Subcutaneous abdominal adipose tissue (tissue), 5 donors: Measurements from ENCODE around the gene RGL2.

Experiments
- H3K27ac ChIP-seq: one replicate; pipeline ENCODE4 v1.7.0; 2013; ENCODE audit warnings: low read depth, mild to moderate bottlenecking, inconsistent platforms, low read length, moderate library complexity
- H3K27me3 ChIP-seq, 5 donors: one replicate each; pipeline ENCODE4 v1.7.0; 2013; ENCODE audit warnings: low read length in 5 of 5, inconsistent platforms in 1 of 5; ENCODE audit not compliant: control insufficient read depth in 5 of 5, insufficient read depth in 4 of 5
- H3K36me3 ChIP-seq, 5 donors: one replicate each; pipeline ENCODE4 v1.7.0; 2013; ENCODE audit warnings: low read length in 5 of 5; ENCODE audit not compliant: control insufficient read depth in 5 of 5, insufficient read depth in 5 of 5
- H3K4me1 ChIP-seq, 5 donors: one replicate each; pipeline ENCODE4 v1.7.0; 2013; ENCODE audit warnings: low read length in 5 of 5, mild to moderate bottlenecking in 3 of 5, moderate library complexity in 1 of 5; ENCODE audit not compliant: control insufficient read depth in 5 of 5, insufficient read depth in 5 of 5
- H3K4me3 ChIP-seq, 5 donors: one replicate each; pipeline ENCODE4 v1.7.0; 2013; ENCODE audit warnings: low read length in 5 of 5, low read depth in 1 of 5
- H3K9ac ChIP-seq, 5 donors: one replicate each; pipeline ENCODE4 v1.7.0; 2013; ENCODE audit warnings: low read length in 5 of 5, mild to moderate bottlenecking in 4 of 5, moderate library complexity in 3 of 5
- H3K9me3 ChIP-seq, 5 donors: one replicate each; pipeline ENCODE4 v1.7.0; 2013; ENCODE audit warnings: low read length in 5 of 5; ENCODE audit not compliant: control insufficient read depth in 5 of 5
- donor health status: healthy.
- donor health status: healthy.
- donor health status: healthy.
- donor health status: healthy.
- donor health status: healthy.

RGL2 gene

DNA sequence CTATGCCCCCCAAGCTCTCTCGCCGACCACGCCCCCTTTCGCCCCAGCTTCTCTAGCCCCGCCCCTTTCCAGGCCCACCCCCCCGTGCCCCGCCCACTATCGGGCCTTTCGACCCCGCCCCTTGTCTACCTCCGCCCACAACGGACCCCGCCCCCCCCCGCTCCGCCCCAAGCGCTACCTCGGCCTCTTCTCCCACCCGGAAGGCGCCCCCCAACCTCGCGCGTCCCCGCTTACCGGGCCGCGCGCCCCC is 18.6 kb upstream of the RGL2 start:
- H3K27me3 ChIP-seq, result no peaks in the 10 kb centered on the region
- no peak overlapping the region for H3K9ac ChIP-seq
- peak overlapping the region; percentile 96 for H3K27ac ChIP-seq
- peak overlapping the region; percentile 51 to 85 (median 60) for H3K4me3 ChIP-seq
- H3K9me3 ChIP-seq, result no peaks in the 10 kb centered on the region
- peaks cover 19 to 81% (median 76%) of the 10 kb centered on the region in 5 donors for H3K4me1 ChIP-seq
- H3K36me3 ChIP-seq, result peaks cover 0 to 34% (median 30%) of the 10 kb centered on the region in 5 donors

DNA sequence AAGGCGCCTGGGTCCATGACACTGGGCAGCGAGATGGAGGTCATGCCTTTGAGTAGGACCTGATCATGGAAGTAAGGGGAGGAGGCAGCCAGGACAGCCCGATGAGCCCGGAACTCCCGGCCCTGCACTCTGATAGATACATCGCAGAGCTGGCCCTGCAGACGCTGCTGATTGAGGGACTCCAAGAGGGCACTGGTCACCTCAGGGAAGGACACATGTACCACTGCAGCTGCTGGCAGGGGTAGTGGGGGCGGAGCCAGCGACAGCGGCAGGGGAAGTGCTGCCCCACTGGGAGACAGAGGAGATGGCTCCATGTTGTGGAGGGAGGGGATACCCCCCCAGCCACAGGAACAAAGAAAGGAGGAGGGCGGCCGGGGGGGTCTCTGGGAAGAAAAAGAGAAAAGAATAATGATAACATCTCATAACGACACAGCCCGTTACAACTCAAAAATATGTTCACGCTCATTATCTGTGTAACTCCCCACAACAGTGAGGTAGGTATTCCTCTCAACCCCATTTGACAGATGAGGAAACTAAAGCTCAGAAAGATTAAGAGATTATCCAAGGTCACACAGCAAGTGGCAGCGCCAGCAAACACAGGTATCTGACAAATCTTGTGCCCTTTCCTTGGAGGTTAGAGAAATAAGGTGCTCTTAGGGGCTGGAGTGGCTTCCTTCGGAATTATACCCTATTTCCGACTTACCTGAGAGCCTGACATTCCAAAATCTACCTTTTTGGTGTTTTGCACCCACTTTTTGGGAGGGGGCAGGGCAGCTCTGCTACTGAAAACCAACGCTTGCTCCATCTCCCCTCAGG is 18.1 kb upstream of the RGL2 start:
- Histone ChIP-seq H3K4me1 (peaks cover 21 to 81% (median 76%) of the 10 kb centered on the region in 5 donors), H3K9ac (no peak overlapping the region), H3K9me3 (no peaks in the 10 kb centered on the region), H3K4me3 (peak overlapping the region; percentile 51 to 62 (median 52)), H3K27ac (peak overlapping the region; percentile 96), H3K36me3 (peaks cover 0 to 34% (median 30%) of the 10 kb centered on the region in 5 donors), H3K27me3 (no peaks in the 10 kb centered on the region)

DNA sequence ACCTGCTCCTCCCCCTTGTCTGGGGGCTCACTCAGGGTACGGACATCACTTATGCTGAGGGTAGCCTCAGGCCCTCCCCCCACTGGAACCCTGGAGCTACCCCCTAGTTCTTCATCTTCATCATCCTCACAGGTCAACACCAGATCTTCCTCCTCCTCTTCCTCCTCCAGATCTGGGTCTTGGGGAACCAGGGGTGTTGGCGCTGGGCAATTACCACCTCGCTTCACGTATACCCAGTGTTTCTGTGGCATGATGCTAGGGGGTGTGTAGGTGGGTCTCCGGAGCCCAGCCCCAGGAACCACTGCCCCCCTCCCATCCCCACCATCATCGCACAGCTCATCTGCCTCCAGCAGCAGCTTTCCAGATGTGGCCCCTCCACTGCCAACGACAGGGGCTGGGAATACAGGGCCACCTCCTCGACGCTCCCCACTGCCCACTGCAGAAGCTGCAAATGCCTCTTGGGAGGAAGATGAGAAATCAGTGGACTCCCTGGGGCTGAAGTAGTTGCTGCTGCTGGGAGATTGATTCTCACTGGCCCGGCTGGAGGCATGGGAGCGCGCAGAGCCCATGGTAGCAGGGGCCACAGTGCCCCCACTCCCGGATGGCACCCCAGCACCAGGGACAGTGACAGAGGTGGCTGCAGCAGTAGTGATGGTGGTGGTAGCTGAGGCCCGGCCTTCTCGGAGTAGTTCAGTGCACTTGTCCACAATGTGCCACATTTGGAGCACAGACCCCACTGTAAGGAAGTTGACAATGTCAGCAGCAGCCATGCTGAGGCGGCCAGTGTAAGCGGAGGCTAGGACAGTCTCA is 17.3 kb upstream of the RGL2 start:
- H3K9me3 ChIP-seq, result no peaks in the 10 kb centered on the region
- H3K4me1 ChIP-seq, result peaks cover 21 to 75% (median 72%) of the 10 kb centered on the region in 5 donors
- no peak overlapping the region for H3K9ac ChIP-seq
- H3K27ac ChIP-seq, result peak overlapping the region; percentile 96
- no peaks in the 10 kb centered on the region for H3K27me3 ChIP-seq
- H3K36me3 ChIP-seq, result peaks cover 0 to 32% (median 28%) of the 10 kb centered on the region in 5 donors
- no peak overlapping the region for H3K4me3 ChIP-seq

DNA sequence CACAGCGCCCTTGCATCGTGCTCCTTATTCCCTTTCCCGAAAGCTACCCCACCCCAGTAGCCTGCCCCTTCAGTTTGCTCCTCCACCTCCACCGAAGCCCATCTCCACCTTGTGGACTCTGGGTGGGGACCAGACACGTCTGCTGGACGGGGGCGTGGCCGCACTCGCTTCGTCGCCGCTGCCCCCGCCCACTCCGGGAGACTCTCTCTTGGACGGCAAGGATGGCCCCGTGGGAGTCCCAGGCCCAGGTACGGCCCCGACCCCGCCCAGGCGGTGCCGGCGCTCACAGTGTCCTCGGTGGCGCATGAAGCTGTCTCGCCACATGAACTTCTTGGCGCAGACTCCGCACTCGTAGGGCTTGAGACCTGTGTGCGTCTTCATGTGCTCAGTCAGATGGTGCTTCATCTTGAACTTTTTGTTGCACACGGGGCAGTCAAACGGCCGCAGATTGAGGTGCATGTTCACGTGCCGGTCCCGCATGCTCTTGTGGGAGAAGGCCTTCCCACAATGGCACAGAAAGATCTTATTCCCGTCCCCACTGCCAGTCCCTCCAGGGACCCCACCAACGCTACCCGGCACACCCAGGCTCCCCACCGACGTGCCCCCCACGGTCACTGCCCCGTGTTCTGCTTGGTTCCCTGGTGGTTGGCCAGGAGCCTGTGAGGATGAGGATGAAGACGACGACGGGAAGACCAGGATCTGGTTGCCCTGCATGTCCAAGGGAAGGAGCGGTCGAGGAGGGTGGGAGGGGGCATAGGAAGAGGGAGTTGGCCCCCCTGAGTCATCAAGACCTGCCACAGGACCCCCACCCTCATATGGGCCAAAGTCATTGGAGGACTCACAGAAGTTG is 16.4 kb upstream of the RGL2 start:
- Histone ChIP-seq H3K27ac (peak overlapping the region; percentile 96), H3K4me3 (peak overlapping the region; percentile 92 to 99 (median 94)), H3K9me3 (no peaks in the 10 kb centered on the region), H3K9ac (peak overlapping the region in 1 of 5 donors; percentile 51), H3K36me3 (peaks cover 0 to 28% (median 21%) of the 10 kb centered on the region in 5 donors), H3K27me3 (no peaks in the 10 kb centered on the region), H3K4me1 (peaks cover 17 to 67% (median 64%) of the 10 kb centered on the region in 5 donors)

DNA sequence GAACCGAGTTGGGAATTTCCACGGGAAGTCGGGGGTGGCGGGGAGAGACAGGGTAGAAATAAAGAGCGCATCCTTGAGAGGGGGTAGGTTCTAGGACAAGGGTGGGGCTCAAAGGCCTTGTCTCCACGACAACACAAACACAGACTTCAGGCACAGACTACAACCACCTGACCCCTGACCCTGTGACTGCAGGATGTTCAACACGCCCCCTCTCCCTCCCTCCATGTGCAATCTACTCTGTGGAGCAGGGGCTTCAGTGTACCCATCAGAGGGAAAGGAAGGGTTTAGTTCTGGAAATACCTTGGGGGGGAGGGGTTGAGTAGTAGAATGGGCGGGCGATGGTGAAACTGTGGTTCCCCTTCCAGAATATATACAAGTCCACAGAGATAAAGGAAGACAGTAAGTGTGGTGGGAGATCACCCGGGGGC is 15.8 kb upstream of the RGL2 start:
- H3K9me3 ChIP-seq, result no peaks in the 10 kb centered on the region
- peak overlapping the region in 3 of 5 donors; percentile 51 to 97 (median 56) for H3K9ac ChIP-seq
- H3K36me3 ChIP-seq, result peaks cover 0 to 22% (median 14%) of the 10 kb centered on the region in 5 donors
- peak overlapping the region; percentile 92 to 99 (median 94) for H3K4me3 ChIP-seq
- peak overlapping the region; percentile 96 for H3K27ac ChIP-seq
- H3K27me3 ChIP-seq, result no peaks in the 10 kb centered on the region
- H3K4me1 ChIP-seq, result peaks cover 13 to 62% (median 58%) of the 10 kb centered on the region in 5 donors

DNA sequence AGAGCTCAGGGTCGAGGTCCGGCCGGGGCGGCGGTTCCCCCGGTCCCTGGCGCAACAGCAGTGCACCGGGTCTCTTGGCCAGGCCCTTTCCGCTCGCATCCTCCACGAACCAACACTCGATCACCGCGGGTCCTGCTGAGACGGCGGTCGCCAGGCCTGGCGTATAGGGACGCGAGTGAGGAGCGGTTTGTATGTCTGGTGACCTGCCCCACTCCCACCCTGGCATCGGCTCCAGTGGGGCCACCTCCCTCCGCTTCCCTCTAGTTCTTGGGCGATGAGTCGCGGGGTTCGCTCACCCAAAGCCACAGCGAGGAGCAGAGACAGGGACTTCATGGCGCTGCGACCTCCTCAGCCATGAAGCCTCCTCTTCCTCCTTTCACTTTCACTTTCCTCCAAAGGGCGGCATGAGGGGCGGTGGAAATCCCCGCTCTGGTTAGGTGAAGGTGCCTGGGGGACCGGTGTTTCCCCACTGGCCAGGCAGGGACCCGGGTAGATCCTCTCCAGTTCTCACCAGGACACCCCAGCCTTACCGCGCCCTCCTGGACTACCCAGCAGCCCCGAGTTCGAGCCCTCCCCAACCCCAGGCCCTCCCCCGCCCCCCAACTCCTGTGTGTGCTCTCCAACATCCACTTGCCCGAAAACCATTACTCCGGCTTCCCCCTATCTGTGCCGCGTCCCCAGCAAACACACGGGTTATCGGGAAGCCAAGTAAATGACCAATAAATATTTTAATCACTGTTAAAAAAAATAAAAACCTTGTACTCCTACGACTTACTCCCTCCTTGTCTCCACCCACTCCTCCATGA is 15.2 kb upstream of the RGL2 start, which contains the start of gene TAPBP:
Gene TAPBP (minus strand): TSS at position 370 of the 806 bp plus-strand sequence. CDS start 37 bp downstream, at position 333.
- peak within 1 kb of the TSS; percentile 92 to 99 (median 94) for H3K4me3 ChIP-seq
- peak within 1 kb of the TSS; percentile 87 to 100 (median 94) for H3K9ac ChIP-seq
- H3K9me3 ChIP-seq, result no peaks in the 10 kb centered on the region
- peaks cover 13 to 57% (median 53%) of the 10 kb centered on the region in 5 donors for H3K4me1 ChIP-seq
- H3K27me3 ChIP-seq, result no peaks in the 10 kb centered on the region
- H3K36me3 ChIP-seq, result peaks cover 0 to 16% (median 8%) of the 10 kb centered on the region in 5 donors
- peak within 1 kb of the TSS; percentile 96 for H3K27ac ChIP-seq

DNA sequence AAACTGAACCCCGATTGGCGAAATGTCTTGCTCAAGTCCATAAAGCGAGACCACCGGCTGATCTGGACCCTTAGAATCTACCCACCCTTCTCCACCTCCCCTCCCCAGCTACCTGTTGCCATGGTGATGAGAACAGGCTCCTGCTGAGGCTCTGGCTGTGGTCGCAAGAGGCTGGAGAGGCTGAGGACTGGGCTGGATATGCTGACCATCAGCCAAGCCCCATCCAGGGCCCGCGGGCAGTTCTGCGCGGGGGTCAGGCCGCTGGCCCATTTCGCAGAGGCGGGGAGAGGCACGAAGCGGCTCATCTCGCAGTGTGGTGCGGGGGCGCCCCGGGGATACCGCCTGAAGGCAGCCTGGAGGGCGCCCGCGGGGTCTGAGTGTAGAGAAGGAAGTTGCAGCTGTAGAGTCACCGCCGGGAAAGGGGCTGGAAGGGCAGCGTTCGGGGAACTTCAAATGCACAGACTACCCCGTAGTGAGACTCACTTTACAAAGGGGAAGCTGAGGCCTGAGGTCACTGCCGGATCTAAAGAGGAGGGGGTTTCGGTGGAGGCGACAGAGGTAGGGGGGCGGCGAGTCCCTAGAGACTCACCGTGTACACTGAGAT is 14.5 kb upstream of the RGL2 start:
- peak overlapping the region; percentile 96 for H3K27ac ChIP-seq
- no peaks in the 10 kb centered on the region for H3K27me3 ChIP-seq
- peaks cover 13 to 50% (median 46%) of the 10 kb centered on the region in 5 donors for H3K4me1 ChIP-seq
- peak overlapping the region; percentile 92 to 99 (median 94) for H3K4me3 ChIP-seq
- H3K9ac ChIP-seq, result peak overlapping the region; percentile 87 to 100 (median 94)
- H3K36me3 ChIP-seq, result peaks cover 0 to 15% (median 9%) of the 10 kb centered on the region in 5 donors
- H3K9me3 ChIP-seq, result no peaks in the 10 kb centered on the region

DNA sequence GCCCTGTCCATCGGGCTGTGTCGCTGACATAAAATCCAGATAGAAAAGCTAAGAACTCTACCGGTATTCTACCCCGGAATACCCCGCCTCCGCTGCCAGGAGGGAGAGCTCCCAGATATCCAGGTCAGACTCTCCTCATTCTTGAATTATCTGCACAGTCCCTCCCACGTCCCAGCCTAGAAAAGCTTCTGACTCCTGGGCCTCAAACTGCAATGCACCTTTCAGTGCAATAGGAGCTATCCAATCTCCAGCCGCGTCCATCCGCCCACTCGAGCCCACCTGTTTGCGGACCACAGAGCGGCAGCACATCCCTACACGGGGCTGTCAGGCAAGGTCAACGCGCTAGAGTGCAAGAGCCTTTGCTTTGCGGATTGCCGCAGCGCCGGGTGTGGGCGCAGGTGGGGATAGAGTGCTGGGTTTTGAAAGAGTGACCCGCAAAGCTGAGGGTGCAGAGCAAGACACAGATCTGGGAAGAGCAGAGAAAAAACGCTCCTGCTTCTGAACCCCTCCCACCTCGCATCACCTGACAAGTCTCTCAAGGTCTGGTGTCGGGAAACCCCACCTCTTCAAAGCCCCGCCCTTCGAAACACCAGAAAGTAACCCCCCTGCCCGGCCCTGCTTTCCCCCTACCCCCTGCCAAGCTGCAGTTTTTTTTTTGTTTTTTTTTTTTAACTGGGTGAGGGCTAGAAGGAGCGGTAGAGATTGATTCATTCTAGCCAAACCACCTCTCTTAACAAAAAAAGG is 13.8 kb upstream of the RGL2 start:
- Histone ChIP-seq H3K9me3 (no peaks in the 10 kb centered on the region), H3K27ac (peak overlapping the region; percentile 96), H3K4me3 (peak overlapping the region; percentile 92 to 99 (median 94)), H3K27me3 (no peaks in the 10 kb centered on the region), H3K9ac (peak overlapping the region; percentile 87 to 100 (median 94)), H3K36me3 (peaks cover 0 to 15% (median 10%) of the 10 kb centered on the region in 5 donors), H3K4me1 (peaks cover 10 to 48% (median 44%) of the 10 kb centered on the region in 5 donors)
